Stimulated activated CD8-positive, alpha-beta memory T cell treated with anti-CD3 and anti-CD28 coated beads, Interleukin-15, amount 100 ng/mL, for 48 hours (primary cell): ENCODE results near the gene SNRK.

Experiments used
- DNase-seq, 2 donors: peaks; one replicate each; pipeline ENCODE4 v3.0.0-alpha.2; 2020; ENCODE audit warnings: low read depth in 2 of 2

The SNRK gene

GRCh38 chr3:43286115-43286840 lies at the start of gene SNRK:
Gene SNRK, plus strand, starts transcription at chr3:43286540. Its CDS starts 16,664 bp downstream, at chr3:43303204.
- peak; percentile 79 to 84 for DNase-seq

GRCh38 chr3:43238801-43239200 lies 47.5 kb upstream of the SNRK start:
- no peak for DNase-seq

DNA sequence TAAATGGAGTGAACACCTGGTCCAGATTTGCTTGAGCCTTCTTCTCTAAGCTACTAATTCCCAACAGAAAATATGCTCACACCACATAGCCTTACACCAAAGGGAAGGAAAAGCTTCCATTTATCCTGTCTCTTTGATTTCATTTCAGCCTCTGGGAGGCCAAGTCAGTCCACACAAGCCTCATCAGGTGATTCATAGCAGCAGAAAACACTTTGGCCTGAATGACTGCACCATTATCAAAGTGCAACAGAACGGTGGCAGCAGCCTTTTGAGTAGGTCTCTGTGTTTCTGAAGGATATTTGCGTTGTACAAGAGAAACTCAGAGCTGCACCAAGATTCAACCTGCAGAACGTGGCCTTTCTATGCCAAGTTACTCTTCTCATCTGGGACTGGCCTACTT lies 46.6 kb upstream of the SNRK start:
- DNase-seq = no peak

DNA sequence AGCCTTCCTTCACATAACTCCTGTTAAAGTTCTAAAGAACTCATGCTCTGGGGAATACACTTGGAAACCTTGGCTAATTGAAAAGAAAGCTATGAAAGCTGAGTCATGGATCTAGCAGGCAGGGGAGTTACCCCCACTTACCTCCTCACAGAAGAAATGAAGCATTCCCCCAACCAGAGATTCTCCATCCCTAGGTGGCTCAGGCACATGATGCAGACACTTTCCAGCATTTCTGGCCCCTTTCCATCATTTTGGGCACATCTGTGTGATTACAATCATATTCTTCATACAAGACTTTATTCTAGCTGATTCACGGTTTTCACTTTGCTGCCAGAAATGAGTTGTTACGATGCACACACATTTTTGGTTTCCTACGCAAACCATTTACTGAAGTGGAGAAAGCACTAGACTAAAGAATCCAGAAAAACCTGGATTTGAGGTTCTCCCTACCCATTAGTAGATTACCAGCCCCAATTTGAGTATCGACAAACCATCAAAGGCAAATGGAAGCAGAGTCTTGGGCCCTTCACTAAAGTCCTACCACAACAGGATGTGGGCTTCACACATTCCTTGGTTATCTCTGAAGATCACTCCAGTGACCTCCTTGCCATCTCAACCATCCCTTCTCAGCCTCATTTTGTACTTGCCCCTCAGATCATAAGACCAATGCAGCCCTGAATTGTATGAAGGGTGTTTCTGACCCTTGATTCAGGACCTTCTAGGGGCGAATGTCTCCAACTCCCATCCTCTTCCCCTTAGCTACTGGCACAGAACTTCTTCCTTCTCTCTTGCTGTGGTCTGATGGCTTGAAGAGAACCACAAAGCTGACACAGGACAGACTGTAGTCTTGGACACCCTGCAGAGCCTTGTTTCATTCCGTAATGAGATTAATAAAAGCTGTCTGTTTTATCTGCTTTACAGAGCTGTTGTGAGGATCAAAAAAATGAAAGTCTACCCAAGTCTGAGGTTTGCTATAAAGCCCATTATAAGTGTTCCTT lies 42.5 kb upstream of the SNRK start:
- DNase-seq = no peak

DNA sequence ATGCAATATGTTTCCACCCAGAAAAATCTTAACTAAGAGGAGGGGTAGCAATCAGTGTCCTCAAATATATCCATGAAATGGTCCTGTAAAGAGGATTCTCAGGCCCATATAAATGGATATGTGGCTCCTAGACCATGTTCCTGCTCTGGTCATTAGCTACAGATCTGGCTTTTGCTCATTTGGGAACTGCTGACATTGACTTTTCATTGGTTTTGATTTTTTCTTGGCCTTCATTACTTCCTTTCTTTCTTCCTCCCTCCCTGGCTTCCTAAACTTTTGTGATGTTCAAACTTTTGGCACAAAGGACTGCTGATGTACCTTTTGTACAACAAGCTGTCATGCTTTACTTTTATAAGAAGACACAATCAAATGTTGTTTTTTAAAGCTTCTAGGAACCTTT lies 41.6 kb upstream of the SNRK start:
- no peak for DNase-seq

- no peak for DNase-seq
Measured at GRCh38 chr3:43246976-43247375, 39.4 kb upstream of the SNRK start.

DNA sequence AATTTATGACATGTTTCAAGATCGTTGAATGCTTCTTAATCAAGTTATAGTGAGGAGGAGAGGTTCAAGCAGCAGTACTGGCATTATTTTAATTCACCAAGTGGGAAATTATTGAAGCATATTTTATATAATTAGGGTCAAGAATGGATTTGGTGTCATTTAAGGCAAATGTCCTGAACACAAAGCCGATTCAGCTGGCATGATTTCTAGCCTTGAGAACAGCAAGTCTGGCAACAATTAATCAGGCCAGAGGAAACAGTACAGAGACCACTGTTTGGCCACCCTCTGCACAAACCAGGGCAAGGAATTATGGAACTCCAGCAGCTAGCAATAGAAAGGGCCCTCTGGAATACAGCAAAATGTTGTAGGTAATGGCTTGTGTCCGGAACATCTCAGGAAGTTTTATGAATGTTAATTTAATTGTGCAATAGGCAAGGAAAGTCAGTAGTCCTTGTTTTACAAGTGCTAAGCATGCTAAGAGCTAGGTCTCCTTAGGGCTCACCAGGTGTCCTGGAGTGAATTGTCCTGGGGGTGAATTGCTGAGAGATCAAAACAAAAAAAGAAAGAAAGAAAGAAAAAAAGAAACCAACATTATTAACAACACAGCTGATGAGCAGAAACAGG lies 38.7 kb upstream of the SNRK start:
- no peak for DNase-seq

DNA sequence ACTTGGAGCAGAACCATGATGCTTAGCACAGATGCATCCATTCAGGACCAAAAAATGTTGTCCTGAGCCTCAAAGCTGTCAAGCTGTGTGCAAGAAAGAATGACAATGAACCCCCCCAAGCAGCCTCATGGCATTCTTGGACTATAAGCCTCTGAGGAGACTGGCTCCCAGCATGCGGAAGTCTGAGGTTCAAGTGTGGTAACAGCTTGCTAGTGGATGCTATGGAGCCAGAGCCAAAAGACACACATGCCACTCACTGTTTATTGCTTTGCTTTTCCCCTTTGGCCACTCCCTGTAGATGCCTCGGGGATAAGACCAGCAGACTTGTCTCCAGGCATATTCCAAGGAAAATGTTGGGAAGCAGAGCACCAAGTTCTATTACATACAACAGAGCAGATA lies 38.2 kb upstream of the SNRK start:
- DNase-seq = no peak

DNA sequence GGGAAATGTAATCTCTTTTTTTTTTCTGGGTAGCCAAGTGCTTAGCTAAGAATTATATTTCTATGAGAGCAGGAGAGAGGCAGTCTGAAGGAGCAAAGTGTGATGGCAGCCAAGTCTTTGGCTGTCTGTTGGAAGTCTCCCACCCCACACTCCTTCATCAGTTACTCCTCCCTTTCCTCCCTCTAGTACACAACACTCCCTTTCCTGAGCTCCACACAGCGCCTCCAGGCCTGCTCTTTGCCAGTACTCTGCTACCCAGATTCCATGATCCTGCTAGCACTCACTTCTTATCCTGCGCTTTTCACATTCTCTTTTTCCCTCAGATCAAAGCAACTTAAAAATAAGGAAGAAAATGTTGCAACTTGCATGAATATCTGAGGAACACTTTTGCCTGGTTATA lies 37.4 kb upstream of the SNRK start:
- DNase-seq = no peak

- DNase-seq = no peak
Measured at GRCh38 chr3:43249405-43249804, 36.9 kb upstream of the SNRK start.

GRCh38 chr3:43253294-43253693 lies 33.0 kb upstream of the SNRK start:
- no peak for DNase-seq

DNA sequence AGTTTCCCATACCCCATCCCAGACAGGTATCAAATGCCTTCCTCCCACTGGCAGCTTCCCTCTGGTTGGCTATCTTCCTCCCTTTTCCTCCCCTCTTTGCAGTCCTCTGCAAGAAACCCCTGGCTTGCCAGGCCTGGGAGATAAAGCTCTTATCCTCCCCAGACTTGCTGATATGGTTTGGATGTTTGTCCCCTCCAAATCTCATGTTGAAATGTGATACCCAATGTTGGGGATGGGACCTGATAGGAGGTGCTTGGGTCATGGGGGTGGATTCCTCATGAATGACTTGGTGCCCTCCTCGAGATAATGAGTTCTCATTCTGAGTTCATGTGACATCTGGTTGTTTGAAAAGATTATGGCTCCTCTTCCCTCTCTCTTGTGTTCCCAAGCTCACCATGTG lies 32.2 kb upstream of the SNRK start:
- no peak for DNase-seq

- no peak for DNase-seq
Measured at GRCh38 chr3:43255662-43256061, 30.7 kb upstream of the SNRK start.

DNA sequence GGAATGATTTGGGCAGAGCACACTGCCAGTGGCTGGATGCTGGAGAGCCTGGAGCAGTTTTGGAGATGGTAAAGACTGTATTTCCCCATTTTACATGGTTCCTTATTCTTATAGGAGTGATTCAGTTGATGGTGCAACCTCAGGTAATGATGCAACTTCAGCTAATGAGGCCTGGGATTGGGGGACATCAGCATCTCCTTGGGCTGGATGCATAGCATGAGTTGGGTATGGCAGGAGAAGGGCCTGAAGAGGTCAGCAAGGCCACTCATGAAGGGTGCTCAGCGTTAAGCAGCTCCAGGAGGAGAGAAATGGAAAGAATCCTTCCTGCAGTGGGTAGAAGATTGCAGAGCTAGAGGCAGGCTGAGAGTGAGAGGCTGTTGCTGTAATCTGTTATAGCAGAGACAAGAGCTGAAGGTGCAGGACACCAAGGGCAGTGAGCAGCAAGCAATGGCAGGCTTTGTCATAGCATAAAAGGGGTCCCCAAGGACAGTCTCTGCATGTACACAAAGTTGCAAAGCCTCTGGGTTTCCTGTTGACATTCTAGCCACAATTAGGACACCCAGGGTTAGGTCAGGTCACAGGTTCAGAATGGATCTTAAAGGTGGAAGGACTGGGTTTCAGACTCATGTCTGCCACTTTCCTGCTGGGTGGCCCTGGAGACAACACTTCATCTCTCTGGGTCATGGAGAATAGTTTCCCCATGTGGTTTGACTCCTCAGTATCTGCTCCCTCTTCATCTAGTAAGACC lies 29.5 kb upstream of the SNRK start:
- no peak for DNase-seq

GRCh38 chr3:43257850-43258249 lies 28.5 kb upstream of the SNRK start:
- no peak for DNase-seq

- DNase-seq = no peak
Measured at GRCh38 chr3:43259626-43260025, 26.7 kb upstream of the SNRK start.

DNA sequence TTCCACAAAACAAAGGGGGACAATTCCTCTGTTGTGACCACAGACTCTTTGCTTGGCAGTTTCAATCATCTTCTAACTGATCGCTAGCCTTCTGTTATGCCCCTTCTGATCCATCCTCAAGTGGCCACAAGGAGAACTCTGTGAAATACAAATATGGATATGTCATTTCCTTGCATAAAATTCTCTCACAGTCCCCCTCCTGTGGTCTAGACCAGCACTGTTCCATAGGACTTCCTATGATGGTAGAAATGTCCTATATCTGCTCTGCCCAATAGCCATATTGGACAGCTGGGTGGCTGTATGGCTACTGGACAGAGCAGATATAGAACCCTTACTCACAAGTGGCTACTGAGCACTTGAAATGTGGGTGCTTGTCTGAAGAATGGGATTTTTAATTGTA lies 25.9 kb upstream of the SNRK start:
- DNase-seq = no peak

DNA sequence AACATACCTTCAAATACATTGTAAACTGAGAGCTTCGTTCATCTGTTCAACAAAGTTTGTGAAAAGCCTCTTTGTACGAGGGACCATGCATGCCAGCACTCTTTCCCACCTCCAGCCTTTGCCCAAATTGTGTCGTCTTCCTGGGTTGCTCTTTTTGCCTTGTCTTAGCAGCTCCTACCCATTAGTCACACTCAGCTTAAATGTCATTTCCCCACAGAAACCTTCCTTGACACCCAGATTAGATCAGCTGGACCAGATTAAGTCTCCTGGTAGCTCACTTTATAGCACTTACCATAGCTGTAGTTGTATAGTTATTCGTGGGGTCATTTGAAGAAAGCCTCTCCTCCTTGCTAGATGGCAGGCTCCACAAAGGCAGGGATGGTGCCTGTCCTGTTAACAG lies 24.1 kb upstream of the SNRK start:
- DNase-seq = no peak

- DNase-seq = no peak
Measured at GRCh38 chr3:43266451-43266850, 19.9 kb upstream of the SNRK start.

GRCh38 chr3:43266995-43267394 lies 19.3 kb upstream of the SNRK start:
- DNase-seq = no peak

DNA sequence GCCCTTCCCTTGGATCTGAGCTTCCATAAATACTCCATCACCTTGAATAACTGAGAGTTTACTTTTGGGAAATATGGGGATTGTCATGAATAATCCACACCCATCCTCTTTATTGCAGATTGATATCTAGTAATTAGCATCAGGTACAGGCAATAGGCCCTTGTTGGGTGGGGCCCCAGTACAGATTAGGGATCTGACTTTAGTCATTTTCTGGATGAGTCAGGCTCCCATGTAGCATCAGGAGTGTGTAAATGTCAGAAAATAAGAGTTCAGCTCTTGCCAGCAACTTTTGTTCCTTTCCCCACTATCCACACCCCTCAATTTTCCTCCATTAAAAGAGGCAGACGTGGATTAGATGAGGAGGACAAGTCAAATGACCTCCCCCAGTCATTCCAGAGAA lies 17.7 kb upstream of the SNRK start:
- no peak for DNase-seq

DNA sequence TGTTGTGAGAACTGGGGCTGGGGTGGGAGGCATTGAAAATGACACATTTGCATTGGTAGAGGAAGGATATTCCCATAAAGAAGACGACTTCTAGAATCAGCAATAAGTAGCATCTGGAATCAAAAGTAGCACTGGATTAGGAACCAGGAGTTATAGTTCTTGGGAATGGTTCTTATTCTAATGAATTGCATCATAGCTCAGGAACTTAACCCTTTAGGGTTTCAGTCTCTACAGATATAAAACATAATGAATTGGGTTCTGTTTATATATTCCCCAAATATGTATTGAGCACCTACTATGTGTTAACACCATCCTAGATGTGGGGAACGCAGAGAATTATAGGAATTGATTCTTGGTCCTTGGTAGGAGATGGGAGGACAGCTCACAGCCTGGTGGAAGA lies 16.3 kb upstream of the SNRK start:
- DNase-seq = no peak
